ENCODE data around the gene LAT.

GRCh38 chr16:29028457-29029167, 43.8 kb downstream of the LAT start:
- no peak for TF ChIP-seq EZH2 (optimal IDR thresholded peaks at IDR 0.05; ENCODE audit: low read depth, low read length)
- TF ChIP-seq CTCF (IDR thresholded peaks at IDR 0.05; ENCODE audit: low read length): no peak
- no peak for TF ChIP-seq EZH2phosphoT487 (IDR thresholded peaks at IDR 0.05; ENCODE audit: low read length)

Measured in MM.1S (cell line).